ENCODE data around the gene ERBIN.

ERBIN gene

GRCh38 chr5:66122379-66123034, 196.1 kb downstream of the ERBIN start:
- DNase-seq (ENCODE audit: low read depth in 2 of 2), result no peak

- no peak for DNase-seq (ENCODE audit: low read depth in 2 of 2)
Observed at GRCh38 chr5:66129144-66129543, 202.8 kb downstream of the ERBIN start.

GRCh38 chr5:66130493-66130892, 204.1 kb downstream of the ERBIN start:
- no peak for DNase-seq (ENCODE audit: low read depth in 2 of 2)

All from stimulated activated CD4-positive, alpha-beta T cell treated with anti-CD3 and anti-CD28 coated beads, Interleukin-12 subunit alpha, Interleukin-12 subunit beta, amount 100 ng/mL, for 24 hours (primary cell).